SKM-1 (cell line): ENCODE measurements around the gene LGMN.

ENCODE experiments used
- DNase-seq: peaks from one replicate; lab custom pipeline; 2025; ENCODE audit not compliant: unreplicated experiment; lab: John Stamatoyannopoulos, UW

Gene LGMN

DNA sequence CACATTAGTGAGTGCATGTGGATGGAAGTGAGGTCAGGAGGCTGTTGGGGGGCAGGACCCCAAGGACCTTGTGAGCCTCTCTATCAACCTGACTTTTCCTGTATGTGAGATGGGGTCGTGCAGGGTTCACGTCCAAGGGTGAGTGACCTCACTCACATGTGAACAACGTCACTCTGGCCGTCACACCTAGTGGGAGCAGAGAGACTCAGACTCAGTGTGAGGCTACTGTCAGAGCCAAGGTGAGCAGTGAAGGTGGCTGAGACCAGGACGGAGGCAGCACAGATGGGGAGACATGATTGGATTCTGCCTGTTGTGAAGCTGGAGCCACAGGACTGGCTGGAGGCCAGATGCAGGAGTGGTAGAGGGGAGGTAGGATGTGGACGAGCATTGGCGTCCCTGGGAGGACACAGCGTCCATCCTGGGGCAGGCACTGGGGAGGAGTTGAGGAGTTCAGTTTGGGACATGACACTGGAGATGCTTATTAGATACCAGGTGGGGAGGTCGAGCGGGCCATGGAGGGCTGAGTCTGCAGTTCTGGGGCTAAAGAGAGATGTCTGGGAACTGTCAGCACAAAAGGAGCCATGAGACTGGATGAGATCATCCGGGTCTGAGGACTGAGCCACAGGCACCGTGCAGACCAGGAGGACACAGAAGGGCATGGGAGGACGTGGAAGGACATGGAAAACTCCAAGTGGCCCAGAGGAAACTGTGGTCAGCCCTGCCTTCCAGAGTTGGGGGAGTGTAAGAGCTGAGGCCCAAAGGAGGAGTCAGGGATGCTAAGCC is 92.8 kb downstream of the LGMN start:
- no peak for DNase-seq

DNA sequence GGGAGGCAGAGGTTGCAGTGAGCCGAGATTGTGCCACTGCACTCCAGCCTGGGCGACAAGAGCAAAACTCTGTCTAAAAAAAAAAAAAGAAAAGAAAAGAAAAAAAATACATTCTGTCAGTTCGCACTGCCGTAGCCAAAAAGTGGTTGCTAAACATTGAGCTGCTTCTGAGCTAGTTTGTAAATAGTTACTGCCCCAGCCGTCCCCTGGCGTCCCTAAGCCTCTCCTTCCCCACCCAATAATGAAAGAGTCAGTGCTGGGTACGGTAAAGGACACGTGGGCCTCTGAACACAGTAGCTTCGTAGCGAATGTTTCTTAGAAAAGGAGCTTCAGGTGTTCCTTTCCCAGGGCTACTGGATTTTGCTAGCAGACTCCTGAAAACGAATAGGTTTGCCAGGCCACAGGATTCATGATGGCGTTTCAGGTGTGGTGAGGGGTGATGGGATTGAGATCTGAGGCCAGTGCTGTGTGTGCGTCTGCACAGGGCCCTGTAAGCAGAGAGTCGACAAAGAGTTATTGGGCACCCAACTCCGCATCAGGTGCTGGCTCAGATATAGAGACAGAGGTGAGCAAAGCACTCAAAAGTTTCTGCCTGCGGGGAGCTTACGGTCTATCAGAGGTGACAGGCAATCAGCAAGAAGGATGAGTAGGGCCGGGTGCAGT is 94.1 kb downstream of the LGMN start:
- no peak for DNase-seq
